Nephron (organoid): ENCODE measurements around the gene SH3RF2.

ENCODE experiments used
- H3K27ac Mint-ChIP-seq, 3 experiments: 2 replicates each; pipeline ENCODE4 v1.8.0; 2020; ENCODE audit warnings: mixed read lengths in 3 of 3, mild to moderate bottlenecking in 2 of 3, moderate library complexity in 1 of 3
- H3K27me3 Mint-ChIP-seq: 2 replicates; pipeline ENCODE4 v1.8.0; 2021; ENCODE audit warnings: low read depth, mild to moderate bottlenecking, moderate library complexity, mixed read lengths
- H3K36me3 Mint-ChIP-seq: 2 replicates; pipeline ENCODE4 v1.8.0; 2020; ENCODE audit warnings: low read depth, mixed read lengths
- H3K4me1 Mint-ChIP-seq: 2 replicates; pipeline ENCODE4 v1.8.0; 2020; ENCODE audit warnings: mixed read lengths
- H3K4me3 Mint-ChIP-seq, 3 experiments: 2 replicates each; pipeline ENCODE4 v1.8.0; 2020; ENCODE audit warnings: mild to moderate bottlenecking in 3 of 3, mixed read lengths in 3 of 3, moderate library complexity in 2 of 3
- H3K9me3 Mint-ChIP-seq: 2 replicates; pipeline ENCODE4 v1.8.0; 2020; ENCODE audit warnings: mixed read lengths
- TF ChIP-seq, protein P1 (sequence below), 3 experiments: fragments of 200-600 bp; sonication (generic); IDR thresholded peaks; one replicate each; pipeline ENCODE4 v1.5.0; 2021; ENCODE audit warnings: antibody characterized with exemption in 3 of 3; ENCODE audit not compliant: unreplicated experiment in 3 of 3

SH3RF2 gene

DNA sequence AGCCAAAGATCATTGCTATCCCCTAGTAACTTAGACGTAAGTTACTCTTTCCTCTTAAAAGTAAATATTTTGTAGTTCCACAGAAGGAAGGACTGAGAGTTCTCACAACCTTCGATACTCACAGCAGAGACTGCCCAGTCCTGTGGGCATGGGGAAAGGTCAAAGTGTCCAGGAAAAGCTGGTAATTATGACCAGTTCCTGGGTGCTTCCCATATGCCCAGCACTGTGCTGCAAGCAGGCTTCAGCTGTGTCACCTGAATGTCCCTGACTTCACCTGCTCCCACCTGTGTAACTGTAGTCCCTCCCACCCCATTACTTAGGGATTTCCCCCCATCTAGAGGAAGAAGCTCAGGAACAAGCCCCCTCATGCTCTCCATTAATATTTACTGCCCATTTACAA lies 18.0 kb upstream of the SH3RF2 start:
- Mint-ChIP-seq H3K9me3 (no peaks in the 10 kb centered on the region), H3K36me3 (no peaks in the 10 kb centered on the region), H3K27ac (peak overlapping the region in 2 of 3 experiments; percentile 66 to 83), H3K4me3 (no peak overlapping the region), H3K4me1 (peaks cover 10% of the 10 kb centered on the region), H3K27me3 (peaks cover 7% of the 10 kb centered on the region)
- TF ChIP-seq, protein P1, sequence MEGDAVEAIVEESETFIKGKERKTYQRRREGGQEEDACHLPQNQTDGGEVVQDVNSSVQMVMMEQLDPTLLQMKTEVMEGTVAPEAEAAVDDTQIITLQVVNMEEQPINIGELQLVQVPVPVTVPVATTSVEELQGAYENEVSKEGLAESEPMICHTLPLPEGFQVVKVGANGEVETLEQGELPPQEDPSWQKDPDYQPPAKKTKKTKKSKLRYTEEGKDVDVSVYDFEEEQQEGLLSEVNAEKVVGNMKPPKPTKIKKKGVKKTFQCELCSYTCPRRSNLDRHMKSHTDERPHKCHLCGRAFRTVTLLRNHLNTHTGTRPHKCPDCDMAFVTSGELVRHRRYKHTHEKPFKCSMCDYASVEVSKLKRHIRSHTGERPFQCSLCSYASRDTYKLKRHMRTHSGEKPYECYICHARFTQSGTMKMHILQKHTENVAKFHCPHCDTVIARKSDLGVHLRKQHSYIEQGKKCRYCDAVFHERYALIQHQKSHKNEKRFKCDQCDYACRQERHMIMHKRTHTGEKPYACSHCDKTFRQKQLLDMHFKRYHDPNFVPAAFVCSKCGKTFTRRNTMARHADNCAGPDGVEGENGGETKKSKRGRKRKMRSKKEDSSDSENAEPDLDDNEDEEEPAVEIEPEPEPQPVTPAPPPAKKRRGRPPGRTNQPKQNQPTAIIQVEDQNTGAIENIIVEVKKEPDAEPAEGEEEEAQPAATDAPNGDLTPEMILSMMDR (IDR thresholded peaks at IDR 0.05; ENCODE audit: unreplicated experiment in 3 of 3): no peak

DNA sequence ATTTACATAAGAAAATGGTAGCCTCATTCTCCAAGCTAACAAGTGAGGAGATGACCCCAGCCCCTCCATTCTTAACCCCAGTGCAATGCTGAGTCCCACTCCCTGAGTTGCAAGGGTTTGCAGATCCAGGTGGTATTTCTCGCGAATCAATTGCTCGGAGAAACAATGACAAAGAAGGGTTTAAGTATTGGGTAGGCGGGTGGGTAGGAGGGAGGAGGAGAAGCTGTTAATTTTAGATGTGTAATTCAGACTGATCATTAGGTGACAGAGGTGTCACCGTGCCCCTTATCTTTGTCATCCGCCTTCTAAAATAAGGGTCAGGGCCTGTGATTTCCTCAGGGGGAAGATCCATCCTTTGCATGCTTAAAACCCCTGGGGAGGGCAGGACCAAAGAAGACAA lies 17.0 kb upstream of the SH3RF2 start:
- Mint-ChIP-seq H3K36me3 (no peaks in the 10 kb centered on the region), H3K9me3 (no peaks in the 10 kb centered on the region), H3K27me3 (peaks cover 7% of the 10 kb centered on the region), H3K27ac (no peak overlapping the region), H3K4me3 (no peak overlapping the region), H3K4me1 (peaks cover 10% of the 10 kb centered on the region)
- TF ChIP-seq, protein P1 (IDR thresholded peaks at IDR 0.05; ENCODE audit: unreplicated experiment in 3 of 3): no peak

DNA sequence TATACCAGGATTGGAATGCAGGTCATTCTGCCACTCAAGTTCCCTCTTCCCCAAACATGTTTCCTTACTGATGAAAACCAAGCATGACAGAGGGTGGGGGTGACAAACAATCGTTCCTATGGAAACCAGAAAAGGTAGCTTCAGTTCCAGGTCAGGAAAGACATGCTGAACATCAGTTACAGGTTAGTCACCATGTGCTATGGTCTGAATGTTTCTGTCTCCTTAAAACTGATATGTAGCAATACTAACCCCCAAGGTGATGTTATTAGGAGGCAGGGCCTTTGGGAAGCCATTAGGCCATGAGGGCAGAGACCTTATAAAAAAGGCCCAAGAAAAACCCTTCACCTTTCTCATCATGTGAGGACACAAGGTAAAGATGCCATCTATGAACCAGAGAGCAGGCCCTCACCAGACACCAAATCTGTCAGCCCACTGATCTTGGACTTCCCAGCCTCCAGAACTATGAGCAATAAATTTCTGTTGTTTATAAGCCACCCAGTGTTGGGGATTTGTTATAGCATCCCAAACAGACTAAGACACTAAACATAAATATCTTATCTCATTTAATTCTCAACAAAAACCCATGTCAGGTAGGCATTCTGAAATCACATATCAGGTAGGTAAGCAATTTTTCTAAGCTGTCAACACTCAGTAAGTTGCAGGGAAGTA lies 15.7 kb upstream of the SH3RF2 start:
- H3K4me3 Mint-ChIP-seq: no peak overlapping the region

DNA sequence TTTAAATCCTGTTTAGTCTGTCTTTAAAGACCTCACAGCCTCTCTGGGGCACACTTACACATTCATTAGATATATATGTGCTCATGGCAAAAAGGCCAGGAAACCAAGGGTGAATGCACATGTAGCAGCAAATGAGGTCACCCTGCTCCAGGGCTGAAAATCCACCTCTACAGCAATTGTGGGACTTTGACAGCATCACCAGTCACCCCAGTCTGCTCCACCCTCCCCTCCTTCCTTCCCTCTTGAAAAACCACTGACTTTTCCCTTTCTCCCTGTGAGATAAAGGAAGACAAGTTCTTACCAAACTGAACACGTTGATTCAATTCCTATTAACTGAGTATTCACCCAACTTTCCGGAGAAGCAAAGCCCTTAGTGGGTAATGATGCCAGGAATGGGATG lies 15.2 kb upstream of the SH3RF2 start:
- peaks cover 5% of the 10 kb centered on the region for H3K4me1 Mint-ChIP-seq
- TF ChIP-seq, protein P1 (IDR thresholded peaks at IDR 0.05; ENCODE audit: unreplicated experiment in 3 of 3): no peak

More for the DNA sequence above, 15.7 kb upstream of the SH3RF2 start:
- Mint-ChIP-seq H3K27me3 (peaks cover 6% of the 10 kb centered on the region), H3K9me3 (no peaks in the 10 kb centered on the region), H3K4me1 (peaks cover 9% of the 10 kb centered on the region), H3K36me3 (no peaks in the 10 kb centered on the region), H3K27ac (no peak overlapping the region)
- TF ChIP-seq, protein P1 (IDR thresholded peaks at IDR 0.05; ENCODE audit: unreplicated experiment in 3 of 3): no peak

DNA sequence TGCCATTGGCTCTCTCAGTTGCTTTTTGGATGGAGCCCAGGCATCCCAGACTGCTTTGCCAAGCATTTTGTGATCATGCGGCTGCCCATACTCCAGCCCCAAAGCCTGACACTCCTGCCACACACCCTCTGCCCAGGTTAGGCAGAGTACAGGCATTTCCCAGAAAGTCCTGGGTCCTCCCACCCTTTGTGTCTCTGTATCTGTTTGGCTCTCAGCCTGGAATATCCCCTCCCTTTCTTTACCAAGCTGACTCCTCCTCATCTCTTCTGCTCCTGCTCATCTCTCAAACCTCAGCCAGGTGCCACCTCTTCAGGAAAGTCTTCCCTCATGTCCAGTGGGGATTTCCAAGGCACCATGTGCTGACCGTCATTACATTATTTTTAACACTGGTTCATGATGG lies 14.3 kb upstream of the SH3RF2 start:
- no peak overlapping the region for H3K4me3 Mint-ChIP-seq
- TF ChIP-seq, protein P1 (IDR thresholded peaks at IDR 0.05; ENCODE audit: unreplicated experiment in 3 of 3): no peak
- peaks cover 3% of the 10 kb centered on the region for H3K27me3 Mint-ChIP-seq
- H3K36me3 Mint-ChIP-seq: no peaks in the 10 kb centered on the region
- H3K4me1 Mint-ChIP-seq: peaks cover 3% of the 10 kb centered on the region
- H3K9me3 Mint-ChIP-seq: no peaks in the 10 kb centered on the region
- H3K27ac Mint-ChIP-seq: no peak overlapping the region

More for the DNA sequence above, 15.2 kb upstream of the SH3RF2 start:
- H3K36me3 Mint-ChIP-seq: no peaks in the 10 kb centered on the region
- H3K27ac Mint-ChIP-seq: no peak overlapping the region
- H3K4me3 Mint-ChIP-seq: no peak overlapping the region
- no peaks in the 10 kb centered on the region for H3K9me3 Mint-ChIP-seq
- H3K27me3 Mint-ChIP-seq: peaks cover 3% of the 10 kb centered on the region

DNA sequence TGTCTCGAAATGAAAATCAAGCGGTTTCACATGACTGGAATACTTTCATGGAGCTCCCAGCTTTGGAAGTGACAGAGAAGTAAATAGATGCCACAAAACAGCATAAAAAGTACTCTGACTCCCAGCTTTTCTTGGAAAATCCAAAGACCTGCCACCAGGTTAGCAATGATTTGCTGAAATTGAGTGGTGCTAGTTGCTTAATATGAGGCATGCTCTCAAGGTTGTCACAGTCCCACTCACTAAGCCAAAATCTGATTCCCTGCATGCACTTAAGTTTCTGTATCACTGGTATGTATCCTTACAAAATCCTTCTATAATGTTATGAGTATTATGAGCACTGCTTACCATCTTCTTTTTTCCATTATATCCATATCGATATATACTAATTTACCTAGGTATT lies 13.0 kb upstream of the SH3RF2 start:
- H3K27ac Mint-ChIP-seq: no peak overlapping the region
- H3K9me3 Mint-ChIP-seq: no peaks in the 10 kb centered on the region

More for the DNA sequence above, 13.0 kb upstream of the SH3RF2 start:
- H3K27me3 Mint-ChIP-seq: no peaks in the 10 kb centered on the region
- H3K4me1 Mint-ChIP-seq: no peaks in the 10 kb centered on the region
- no peaks in the 10 kb centered on the region for H3K36me3 Mint-ChIP-seq
- TF ChIP-seq, protein P1 (IDR thresholded peaks at IDR 0.05; ENCODE audit: unreplicated experiment in 3 of 3): no peak
- no peak overlapping the region for H3K4me3 Mint-ChIP-seq
